Articular chondrocyte of knee joint (primary cell): Measurements from ENCODE around the gene AS3MT. TPM values are rescaled to one million over a fixed set of nuclear protein-coding genes. Genes with fewer than 3 reads are reported as not detected.

Experiments used
- small RNA-seq: library from RNA; depleted of rRNA; stranded (forward); fragments of <200 nt; gene quantifications from one replicate; pipeline ENCODE3, GENCODE V24; 2012
- total RNA-seq: library from RNA; depleted of rRNA; stranded (reverse); fragments of >200 nt; gene quantifications from 2 replicates; pipeline ENCODE4 v1.2.3, GENCODE V29; 2012

The AS3MT gene
- 10.2 and 12.2 TPM in 2 replicates for total RNA-seq

GRCh38 chr10:102869258-102870198 is at the start of gene AS3MT:
Gene AS3MT (plus strand): TSS chr10:102869470. CDS start chr10:102869593, 123 bp downstream.

GRCh38 chr10:102837230-102837721 is 32.0 kb upstream of the AS3MT start, which contains the start of gene CYP17A1:
Gene CYP17A1 (minus strand): TSS chr10:102837413. CDS start chr10:102837361, 52 bp downstream.

GRCh38 chr10:102917962-102918816 is 48.9 kb downstream of the AS3MT start, which contains the start of gene CNNM2:
Gene CNNM2 (plus strand): TSS chr10:102918294. CDS start chr10:102918481, 187 bp downstream.

Small RNAs within 50 kb of the gene (small RNA-seq; reads per million reads assigned to genes)
- gene AS3MT (not detected), gene RF00026 (not detected)

Other genes starting within 250 kb of the AS3MT start
- gene TRIM8, start 225.0 kb upstream of the AS3MT start, total RNA-seq = 148 and 160 TPM in 2 replicates
- 6.3 and 7.8 TPM in 2 replicates for gene ARL3, start 155.1 kb upstream of the AS3MT start, total RNA-seq
- gene SFXN2, start 154.8 kb upstream of the AS3MT start, total RNA-seq = 2.7 and 5.4 TPM in 2 replicates
- 121 and 137 TPM in 2 replicates for gene WBP1L, start 125.5 kb upstream of the AS3MT start, total RNA-seq
- gene CYP17A1, start 32.1 kb upstream of the AS3MT start, total RNA-seq = not detected in 2 replicates
- gene BORCS7, start 15.2 kb upstream of the AS3MT start, total RNA-seq = 27.7 and 30.2 TPM in 2 replicates
- 5.5 and 6.9 TPM in 2 replicates for gene CNNM2, start 48.8 kb downstream of the AS3MT start, total RNA-seq